Type B pancreatic cell (in vitro differentiated cells): Measurements from ENCODE around the gene ARRDC4. TPM values are rescaled to one million over a fixed set of nuclear protein-coding genes. Genes with fewer than 3 reads are reported as not detected.

Experiments used
- DNase-seq: peaks from one replicate; pipeline ENCODE4 v3.0.0; 2021; ENCODE audit warnings: mixed read lengths; ENCODE audit not compliant: unreplicated experiment; ENCODE audit errors: extremely low spot score
- H3K27ac Mint-ChIP-seq: 2 replicates; pipeline ENCODE4 v1.8.0; 2021; ENCODE audit warnings: mild to moderate bottlenecking, mixed read lengths
- H3K27me3 Mint-ChIP-seq: 2 replicates; pipeline ENCODE4 v1.8.0; 2021; ENCODE audit warnings: mixed read lengths
- H3K36me3 Mint-ChIP-seq: 2 replicates; pipeline ENCODE4 v1.8.0; 2021; ENCODE audit warnings: mixed read lengths
- H3K4me1 Mint-ChIP-seq: one replicate; pipeline ENCODE4 v1.8.0; 2021; ENCODE audit warnings: mixed read lengths; ENCODE audit not compliant: unreplicated experiment
- H3K4me3 Mint-ChIP-seq: 2 replicates; pipeline ENCODE4 v1.8.0; 2021; ENCODE audit warnings: mild to moderate bottlenecking, mixed read lengths
- H3K9me3 Mint-ChIP-seq: 2 replicates; pipeline ENCODE4 v1.8.0; 2021; ENCODE audit warnings: mixed read lengths
- total RNA-seq: library from RNA; stranded (reverse); gene quantifications from 2 replicates; pipeline ENCODE4 v1.2.1, GENCODE V29; 2021; ENCODE audit warnings: low replicate concordance
- TF ChIP-seq, protein P1 (sequence below): fragments of 200-600 bp; sonication (generic); conservative IDR thresholded peaks from 2 replicates; pipeline ENCODE4 v1.5.0; 2021; ENCODE audit warnings: antibody characterized with exemption, mild to moderate bottlenecking

ARRDC4 gene
- total RNA-seq, 1 donor from 2014 or later: 31.6 TPM

DNA sequence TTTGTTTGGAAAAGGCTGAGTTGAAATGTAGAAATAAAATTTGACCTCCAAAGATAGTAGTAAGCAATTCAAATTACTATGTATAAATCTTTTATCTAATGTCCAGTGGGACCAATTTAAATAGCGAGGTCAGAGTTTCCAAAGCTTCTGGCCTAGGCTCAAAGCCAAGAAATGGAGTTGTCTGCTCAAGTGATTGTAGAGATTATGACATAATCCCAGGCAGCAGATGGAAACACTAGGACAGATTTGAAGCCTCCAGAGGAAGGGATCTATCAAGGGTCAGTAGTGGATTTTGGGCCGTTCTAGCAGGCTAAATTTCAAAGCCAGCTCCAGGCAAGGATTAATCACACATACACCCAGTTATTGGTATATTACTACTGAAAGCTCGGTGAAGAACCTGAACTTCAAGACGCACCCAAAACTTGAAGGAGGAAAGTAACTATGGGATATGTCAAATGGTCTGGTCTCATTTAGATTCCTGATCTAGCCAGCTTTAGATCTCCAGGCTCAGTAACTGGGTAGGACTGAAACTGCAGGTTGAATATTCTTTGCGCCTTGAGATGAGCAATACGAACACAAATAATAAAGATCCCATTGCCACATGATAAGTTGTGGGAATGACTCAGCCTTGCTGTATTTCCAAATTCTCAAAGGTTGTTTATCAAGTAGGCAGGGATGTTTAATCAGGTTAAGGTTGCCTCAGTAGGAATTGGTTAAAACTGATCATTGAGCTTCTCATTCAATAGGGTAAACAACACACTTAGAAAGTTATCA is 30.9 kb upstream of the ARRDC4 start:
- DNase-seq: no peak
- Mint-ChIP-seq H3K4me3 (no peak overlapping the region), H3K27me3 (no peaks in the 10 kb centered on the region), H3K9me3 (peaks cover 5% of the 10 kb centered on the region), H3K27ac (no peak overlapping the region), H3K4me1 (no peaks in the 10 kb centered on the region), H3K36me3 (no peaks in the 10 kb centered on the region)
- TF ChIP-seq, protein P1, sequence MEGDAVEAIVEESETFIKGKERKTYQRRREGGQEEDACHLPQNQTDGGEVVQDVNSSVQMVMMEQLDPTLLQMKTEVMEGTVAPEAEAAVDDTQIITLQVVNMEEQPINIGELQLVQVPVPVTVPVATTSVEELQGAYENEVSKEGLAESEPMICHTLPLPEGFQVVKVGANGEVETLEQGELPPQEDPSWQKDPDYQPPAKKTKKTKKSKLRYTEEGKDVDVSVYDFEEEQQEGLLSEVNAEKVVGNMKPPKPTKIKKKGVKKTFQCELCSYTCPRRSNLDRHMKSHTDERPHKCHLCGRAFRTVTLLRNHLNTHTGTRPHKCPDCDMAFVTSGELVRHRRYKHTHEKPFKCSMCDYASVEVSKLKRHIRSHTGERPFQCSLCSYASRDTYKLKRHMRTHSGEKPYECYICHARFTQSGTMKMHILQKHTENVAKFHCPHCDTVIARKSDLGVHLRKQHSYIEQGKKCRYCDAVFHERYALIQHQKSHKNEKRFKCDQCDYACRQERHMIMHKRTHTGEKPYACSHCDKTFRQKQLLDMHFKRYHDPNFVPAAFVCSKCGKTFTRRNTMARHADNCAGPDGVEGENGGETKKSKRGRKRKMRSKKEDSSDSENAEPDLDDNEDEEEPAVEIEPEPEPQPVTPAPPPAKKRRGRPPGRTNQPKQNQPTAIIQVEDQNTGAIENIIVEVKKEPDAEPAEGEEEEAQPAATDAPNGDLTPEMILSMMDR: no peak

DNA sequence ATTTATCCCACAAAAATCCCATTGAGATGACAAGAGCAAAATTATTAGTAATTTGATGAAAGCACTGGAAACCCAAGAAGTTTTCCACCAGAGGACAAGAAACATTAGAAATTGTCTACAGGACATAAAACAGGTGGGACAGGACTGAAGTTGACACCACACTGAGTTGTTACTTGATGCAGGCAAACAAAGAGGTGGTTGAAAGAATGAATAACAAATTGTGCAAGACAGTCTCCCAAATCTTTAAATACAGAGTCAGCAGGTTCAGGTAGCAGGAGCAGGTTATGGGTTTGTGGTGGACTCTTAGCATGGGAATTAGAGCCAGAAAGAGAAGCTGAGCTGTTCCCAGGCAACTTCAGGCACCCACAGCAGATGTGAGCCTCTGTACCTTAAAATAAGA is 30.3 kb upstream of the ARRDC4 start:
- Mint-ChIP-seq H3K4me3 (no peak overlapping the region), H3K9me3 (peaks cover 5% of the 10 kb centered on the region), H3K4me1 (no peaks in the 10 kb centered on the region), H3K27me3 (no peaks in the 10 kb centered on the region), H3K36me3 (no peaks in the 10 kb centered on the region), H3K27ac (no peak overlapping the region)
- TF ChIP-seq, protein P1: no peak
- DNase-seq: no peak

DNA sequence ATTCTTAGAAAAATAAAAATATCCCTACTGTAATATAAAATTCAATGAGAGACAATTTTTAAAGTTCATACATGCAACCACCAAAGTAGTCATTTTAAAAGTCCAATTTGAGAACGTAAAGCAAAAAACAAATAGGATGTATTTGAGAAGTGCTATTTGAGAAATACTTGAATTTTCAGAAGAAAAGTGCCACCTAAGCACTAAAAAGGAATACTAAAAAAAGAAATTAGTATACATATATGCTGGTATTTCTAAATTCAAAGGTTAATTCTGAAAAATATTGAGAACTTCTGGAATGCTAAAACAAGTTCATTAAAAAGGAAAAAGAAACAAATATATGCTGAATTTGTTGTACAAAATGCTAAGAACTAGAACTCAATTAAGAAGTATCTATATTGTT is 29.2 kb upstream of the ARRDC4 start:
- Mint-ChIP-seq H3K4me3 (no peak overlapping the region), H3K36me3 (no peaks in the 10 kb centered on the region), H3K9me3 (peaks cover 5% of the 10 kb centered on the region), H3K4me1 (no peaks in the 10 kb centered on the region), H3K27me3 (no peaks in the 10 kb centered on the region), H3K27ac (no peak overlapping the region)
- no peak for DNase-seq
- TF ChIP-seq, protein P1: no peak

DNA sequence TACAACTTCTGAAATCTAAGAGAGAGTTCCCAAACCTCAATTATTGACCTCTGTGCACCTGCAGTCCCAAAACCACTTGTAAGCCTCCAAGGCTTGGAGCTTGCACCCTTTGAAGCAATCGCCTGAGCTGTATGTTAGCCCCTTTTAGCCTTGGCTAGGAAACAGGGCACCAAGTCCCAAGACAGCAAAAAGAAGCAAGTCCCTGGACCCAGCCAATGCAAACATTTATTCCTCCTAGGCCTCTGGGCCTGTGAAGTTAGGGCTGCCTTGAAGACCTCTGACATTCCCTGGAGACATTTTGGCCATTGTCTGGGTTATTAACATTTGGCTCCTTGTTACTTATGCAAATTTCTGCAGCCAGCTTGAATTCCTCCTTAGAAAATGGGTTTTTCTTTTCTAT is 26.9 kb upstream of the ARRDC4 start:
- no peaks in the 10 kb centered on the region for H3K36me3 Mint-ChIP-seq
- H3K27ac Mint-ChIP-seq: no peak overlapping the region
- no peaks in the 10 kb centered on the region for H3K4me1 Mint-ChIP-seq
- no peak overlapping the region for H3K4me3 Mint-ChIP-seq
- H3K27me3 Mint-ChIP-seq: no peaks in the 10 kb centered on the region
- TF ChIP-seq, protein P1: no peak
- peaks cover 5% of the 10 kb centered on the region for H3K9me3 Mint-ChIP-seq
- DNase-seq: no peak

DNA sequence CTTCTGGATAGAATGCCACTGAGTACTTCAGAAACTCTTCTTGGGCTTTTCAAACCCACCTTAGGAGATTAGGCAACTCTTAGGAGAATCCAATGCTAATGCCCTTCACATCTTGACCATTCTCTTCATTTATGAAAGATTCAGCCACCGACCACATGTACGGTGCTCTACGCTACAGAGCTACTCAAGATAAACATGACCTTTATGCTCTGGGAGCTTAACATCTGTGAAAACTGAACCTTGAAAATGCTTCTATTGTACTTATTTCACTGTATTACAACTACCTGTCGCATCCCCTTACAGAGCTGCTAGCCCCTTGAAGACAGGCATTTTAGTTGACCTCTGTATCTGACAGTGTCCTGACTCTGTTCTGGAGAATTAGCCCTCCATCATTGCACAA is 19.5 kb upstream of the ARRDC4 start:
- no peak for DNase-seq
- TF ChIP-seq, protein P1: no peak
- Mint-ChIP-seq H3K4me3 (no peak overlapping the region), H3K4me1 (no peaks in the 10 kb centered on the region), H3K36me3 (no peaks in the 10 kb centered on the region), H3K27me3 (peaks cover 4% of the 10 kb centered on the region), H3K9me3 (no peaks in the 10 kb centered on the region), H3K27ac (no peak overlapping the region)
